ENCODE data around the gene HIF1AN. TPM values are rescaled to one million over a fixed set of nuclear protein-coding genes. Genes with fewer than 3 reads are reported as not detected.

HIF1AN gene
- total RNA-seq = 50.6 TPM

- DNase-seq (ENCODE audit: low spot score) = peak; percentile 90
These were observed at the start of gene HIF1AN for GRCh38 chr10:100535715-100536353. Gene HIF1AN, plus strand, starts transcription at chr10:100535943. Its CDS starts 16 bp downstream, at chr10:100535959.

DNA sequence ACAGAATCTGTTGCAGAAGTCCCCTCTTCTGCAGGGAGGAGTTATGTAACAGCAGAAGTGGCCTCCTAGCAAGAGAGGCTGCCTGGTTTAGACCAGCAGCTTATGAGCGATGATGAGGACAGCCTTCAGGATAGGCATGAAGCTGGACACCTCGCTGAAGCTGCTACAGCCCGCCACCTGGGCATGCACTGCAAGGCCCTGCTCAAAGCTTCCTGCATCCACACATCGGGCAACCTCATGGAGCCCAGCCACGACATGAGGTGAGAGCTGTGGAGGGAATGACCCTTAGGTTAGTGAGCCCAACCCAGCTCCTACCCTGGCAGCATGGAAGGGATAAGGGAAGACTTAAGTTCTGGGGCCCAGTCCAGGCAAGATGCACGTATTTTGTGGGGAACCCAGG is 48.2 kb upstream of the HIF1AN start:
- DNase-seq (ENCODE audit: low spot score) = no peak

DNA sequence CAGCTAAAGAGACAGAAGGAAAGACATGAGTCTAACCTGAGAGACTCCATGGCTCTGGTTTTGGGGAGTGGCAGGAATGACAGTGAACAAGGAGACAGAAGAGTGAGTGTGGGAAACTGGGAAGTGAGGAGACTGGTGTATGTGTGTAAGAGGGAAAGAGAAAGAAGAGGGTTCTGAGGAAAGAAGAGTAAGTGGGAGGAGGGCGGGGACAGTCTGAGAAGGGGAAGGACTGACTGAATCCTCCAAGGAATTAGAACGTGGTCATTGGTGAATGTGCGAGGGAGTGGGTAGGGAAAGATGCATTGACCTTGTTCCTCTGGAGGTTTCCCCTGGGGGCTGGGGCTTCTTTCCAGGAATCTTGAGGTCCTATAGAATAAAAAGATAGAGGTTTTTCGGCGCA is 46.3 kb upstream of the HIF1AN start:
- no peak for DNase-seq (ENCODE audit: low spot score)

DNA sequence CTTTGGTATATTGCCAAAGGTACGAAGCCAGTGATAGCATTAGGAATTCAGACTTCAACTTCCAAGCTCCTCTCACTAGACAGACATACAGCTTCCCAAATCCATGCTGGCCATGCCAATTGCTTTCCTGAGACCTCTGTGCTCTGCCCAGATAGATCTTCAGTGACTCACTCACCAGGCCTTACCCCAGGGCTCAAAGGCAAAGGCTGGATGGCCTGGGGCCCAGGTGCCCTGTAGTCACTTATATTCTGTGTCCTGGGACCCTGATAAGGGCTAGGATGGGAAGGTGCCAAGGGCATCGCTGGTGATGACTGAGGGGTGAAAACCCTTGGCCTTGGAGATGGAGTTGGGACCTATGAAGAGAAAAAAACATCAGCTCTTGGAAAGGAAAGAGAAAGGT is 45.2 kb upstream of the HIF1AN start:
- DNase-seq (ENCODE audit: low spot score) = no peak

- DNase-seq (ENCODE audit: low spot score) = no peak
These were observed 39.2 kb upstream of the HIF1AN start for GRCh38 chr10:100496567-100496966.

- DNase-seq (ENCODE audit: low spot score) = no peak
These were observed 37.7 kb upstream of the HIF1AN start for GRCh38 chr10:100498059-100498458.

- no peak for DNase-seq (ENCODE audit: low spot score)
These were observed 34.3 kb upstream of the HIF1AN start for GRCh38 chr10:100501423-100501822.

DNA sequence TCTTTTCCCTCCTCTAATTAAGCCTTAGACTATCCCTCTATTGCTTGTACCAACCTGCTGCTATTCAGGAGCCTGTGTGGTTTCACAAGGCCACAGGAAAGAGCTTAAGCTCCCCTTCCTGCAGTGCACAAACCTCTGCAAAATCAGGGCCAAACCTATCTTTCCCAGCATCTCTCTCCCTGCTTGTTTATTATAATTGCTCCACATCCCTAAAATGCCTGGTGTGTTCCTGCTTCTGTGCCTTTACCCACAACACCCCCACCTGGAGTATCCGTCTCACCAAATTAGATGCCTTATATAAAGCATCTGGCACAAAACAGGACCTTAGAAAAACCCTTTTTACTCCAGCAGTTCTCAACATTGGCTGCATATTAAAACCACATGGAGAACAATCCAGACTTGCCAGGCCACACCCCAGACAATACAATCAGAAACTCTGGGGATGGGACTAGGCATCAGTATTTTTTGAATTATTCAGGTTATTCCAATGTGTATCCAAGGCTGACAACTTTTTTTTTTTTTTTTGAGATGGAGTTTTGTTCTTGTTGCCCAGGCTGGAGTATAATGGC is 32.7 kb upstream of the HIF1AN start:
- DNase-seq (ENCODE audit: low spot score) = no peak

GRCh38 chr10:100504096-100504495 is 31.6 kb upstream of the HIF1AN start:
- DNase-seq (ENCODE audit: low spot score) = no peak

GRCh38 chr10:100505164-100505563 is 30.6 kb upstream of the HIF1AN start:
- no peak for DNase-seq (ENCODE audit: low spot score)

DNA sequence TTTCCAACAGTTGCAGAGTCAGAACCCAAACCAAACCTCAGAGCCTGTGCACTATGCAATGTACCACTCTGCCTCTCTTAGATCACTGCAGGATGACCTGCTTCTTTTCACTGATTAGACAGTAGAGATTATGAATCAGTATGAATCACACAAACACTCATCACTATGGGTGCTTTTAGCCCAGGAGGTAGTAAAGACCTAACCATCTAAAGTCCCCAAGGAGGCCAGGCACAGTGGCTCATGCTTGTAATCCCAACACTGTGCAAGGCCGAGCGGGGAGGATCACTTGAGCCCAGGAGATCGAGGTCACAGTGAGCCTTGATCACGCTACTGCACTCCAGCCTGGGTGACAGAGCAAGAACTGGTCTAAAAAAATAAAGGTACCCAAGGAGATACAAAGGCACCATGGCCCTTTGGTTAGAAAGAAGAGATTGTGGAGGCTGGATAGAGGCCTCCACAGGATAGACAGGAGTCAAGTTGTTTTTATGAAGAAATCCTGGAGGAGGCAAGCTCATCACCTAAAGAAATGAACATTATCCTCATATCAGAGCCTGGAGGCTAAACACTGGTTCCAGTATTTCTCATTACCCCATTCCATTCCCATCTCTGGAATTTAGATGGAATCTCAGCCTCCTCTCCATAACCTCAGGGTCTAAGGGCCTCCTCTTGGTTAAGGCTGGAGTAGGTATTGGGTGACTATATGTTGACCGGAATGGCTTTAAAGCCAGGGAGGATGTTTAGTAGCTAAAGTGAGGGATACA is 29.0 kb upstream of the HIF1AN start:
- DNase-seq (ENCODE audit: low spot score) = no peak

GRCh38 chr10:100507357-100507732 is 28.4 kb upstream of the HIF1AN start:
- DNase-seq (ENCODE audit: low spot score) = no peak

GRCh38 chr10:100508266-100508665 is 27.5 kb upstream of the HIF1AN start:
- no peak for DNase-seq (ENCODE audit: low spot score)

GRCh38 chr10:100508691-100509150 is 27.0 kb upstream of the HIF1AN start:
- DNase-seq (ENCODE audit: low spot score) = no peak

DNA sequence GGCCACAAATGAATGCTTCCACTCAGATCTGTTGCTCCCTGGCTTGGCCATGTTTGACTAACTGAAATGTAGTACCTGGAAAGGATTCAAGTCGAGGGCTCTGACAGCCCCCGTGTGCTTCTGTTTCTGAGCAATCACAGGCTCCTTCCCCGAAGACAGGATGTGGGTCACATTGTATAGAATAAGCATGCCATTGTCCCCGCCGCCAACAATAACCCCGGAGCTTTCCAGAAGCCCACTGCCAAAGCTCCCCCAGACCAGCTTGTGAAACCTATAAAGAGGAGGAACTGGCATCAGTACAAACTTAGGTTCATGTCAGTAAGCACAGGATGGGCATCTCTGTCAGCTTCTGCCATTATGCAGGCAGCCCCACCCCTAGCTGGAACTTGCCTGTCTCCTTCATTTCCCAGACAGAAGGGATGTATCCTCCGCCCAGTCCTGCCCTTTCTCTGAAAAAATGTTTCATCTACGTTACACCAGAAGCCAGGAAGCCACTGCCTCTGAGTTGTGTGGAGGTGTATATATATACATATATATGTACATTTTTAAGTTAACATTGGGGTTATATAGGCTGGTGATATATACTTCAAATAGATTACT is 26.4 kb upstream of the HIF1AN start:
- DNase-seq (ENCODE audit: low spot score) = no peak

GRCh38 chr10:100510533-100511308 is 25.0 kb upstream of the HIF1AN start:
- peak; percentile 70 for DNase-seq (ENCODE audit: low spot score)

- no peak for DNase-seq (ENCODE audit: low spot score)
These were observed 20.1 kb upstream of the HIF1AN start for GRCh38 chr10:100515612-100516011.

GRCh38 chr10:100516847-100517246 is 18.9 kb upstream of the HIF1AN start:
- DNase-seq (ENCODE audit: low spot score) = no peak

GRCh38 chr10:100518761-100519241 is 16.9 kb upstream of the HIF1AN start:
- peak; percentile 64 for DNase-seq (ENCODE audit: low spot score)

DNA sequence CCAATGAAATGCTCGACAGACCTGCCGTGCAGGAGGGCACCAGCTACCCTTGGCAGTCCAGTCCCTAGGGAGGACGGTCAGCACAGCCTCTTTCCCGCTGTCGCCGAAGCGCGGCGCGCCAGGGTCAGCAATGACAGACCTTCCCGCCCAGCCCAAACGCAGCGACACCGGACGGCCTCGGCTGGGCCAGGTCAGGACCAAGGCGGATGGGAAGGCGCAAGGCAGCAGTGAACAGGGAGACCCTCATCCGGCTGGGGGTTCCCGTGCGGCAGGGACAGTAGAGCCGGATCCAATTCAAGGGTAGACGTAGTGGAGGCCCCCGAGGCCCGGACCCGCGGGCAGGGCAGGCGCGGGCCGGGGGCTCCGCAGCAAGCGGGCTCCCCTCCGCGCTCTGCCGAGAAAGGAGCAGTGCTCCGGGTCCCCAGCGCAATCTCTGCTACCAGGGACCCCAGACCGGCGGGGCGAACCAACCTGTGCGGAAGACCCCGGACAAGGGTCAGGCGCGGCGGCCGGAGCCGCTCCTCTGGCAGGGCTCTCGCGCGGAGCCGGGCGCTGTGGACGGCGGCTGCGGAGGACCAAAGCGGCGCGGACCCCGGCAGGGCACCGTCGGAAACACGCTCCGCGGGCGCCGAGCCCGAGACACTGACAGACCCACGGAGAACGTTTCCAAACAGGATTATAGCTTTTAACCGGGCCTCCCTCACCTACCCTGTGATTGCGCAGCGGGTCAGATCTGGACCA is 16.3 kb upstream of the HIF1AN start, which contains the start of gene SEC31B:
TSS of gene SEC31B (minus strand) at position 551 of the 741 bp plus-strand sequence. CDS start 2,909 bp downstream, outside the sequence.
- DNase-seq (ENCODE audit: low spot score) = no peak

- no peak for DNase-seq (ENCODE audit: low spot score)
These were observed 14.9 kb upstream of the HIF1AN start for GRCh38 chr10:100520811-100521210.

All from ureter (tissue), 1 donor.